ENCODE measurements around the gene JPH2.

The JPH2 gene

DNA sequence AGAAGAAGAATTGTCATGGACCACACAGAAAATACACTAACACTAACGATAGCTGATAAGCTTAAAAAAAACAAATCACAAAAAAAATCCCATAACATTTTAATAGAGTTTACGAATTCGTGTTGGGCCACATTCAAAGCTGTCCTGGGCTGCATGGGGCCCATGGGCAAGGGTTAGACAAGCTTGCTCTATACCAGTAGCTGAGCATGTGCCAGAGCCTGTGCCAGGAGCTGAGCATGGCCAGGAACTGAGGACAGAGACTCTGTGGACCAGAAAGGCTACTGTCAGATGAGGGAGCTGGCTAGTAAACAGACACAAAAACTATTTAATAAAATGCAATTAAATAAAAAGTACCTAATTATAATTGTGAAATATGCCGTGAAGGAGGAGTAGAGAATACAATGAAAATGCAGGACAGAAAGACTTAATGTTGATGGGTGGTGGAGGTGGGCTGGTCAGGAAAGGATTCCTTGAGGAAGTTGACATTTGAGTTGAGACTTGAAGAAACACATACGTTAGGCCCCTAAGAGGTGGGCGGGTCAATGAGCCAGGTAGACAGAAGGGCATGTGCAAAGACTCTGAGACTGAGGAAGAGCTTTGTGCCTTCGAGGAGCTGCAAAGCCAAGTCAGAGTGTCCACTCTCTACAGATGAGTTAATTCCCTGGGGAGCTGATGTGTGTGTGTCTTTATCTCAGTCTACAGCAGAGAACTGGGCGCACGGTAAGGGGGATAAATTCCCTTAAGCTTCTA lies 66.1 kb downstream of the JPH2 start:
- DNase-seq, result no peak

DNA sequence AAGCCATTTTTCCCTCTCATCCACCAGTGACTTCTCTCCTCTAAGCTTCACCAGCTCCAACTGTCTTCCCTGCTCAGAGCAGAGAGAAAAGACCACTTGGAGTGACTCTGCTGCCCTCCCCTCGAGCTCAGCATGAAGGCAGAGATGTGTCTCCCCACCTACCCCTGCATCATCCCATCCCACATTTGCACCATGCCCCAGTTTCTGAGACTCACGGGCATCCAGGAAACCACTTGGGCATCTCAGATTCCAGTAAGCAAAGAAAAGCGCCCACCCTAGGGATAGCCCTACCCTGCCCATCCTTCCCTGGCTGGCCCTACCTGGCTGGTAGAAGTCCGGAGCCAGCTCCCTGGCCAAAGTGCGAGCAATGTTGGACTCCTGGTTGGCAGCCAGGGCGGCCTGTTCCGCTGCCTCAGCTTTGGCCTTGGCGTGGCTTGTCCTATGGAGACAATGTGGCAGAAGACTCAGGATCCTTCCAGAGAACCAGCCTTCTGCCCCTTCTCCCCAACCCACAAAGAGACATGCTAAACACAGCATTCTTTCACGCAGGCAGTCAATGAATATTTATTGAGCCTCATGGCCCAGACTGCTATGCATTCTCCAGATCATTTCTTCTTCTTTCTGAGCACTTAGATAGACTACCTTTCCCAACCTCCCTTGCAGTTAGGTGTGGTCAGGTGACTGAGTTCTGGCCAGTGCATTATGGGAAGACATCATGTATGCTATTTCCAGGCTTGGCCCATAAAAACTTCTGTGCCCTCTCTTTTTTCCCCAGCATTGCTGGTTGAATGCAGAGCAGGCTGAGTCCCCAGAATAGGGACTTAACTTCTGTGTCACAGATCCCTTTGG lies 68.6 kb downstream of the JPH2 start:
- DNase-seq, result no peak

DNA sequence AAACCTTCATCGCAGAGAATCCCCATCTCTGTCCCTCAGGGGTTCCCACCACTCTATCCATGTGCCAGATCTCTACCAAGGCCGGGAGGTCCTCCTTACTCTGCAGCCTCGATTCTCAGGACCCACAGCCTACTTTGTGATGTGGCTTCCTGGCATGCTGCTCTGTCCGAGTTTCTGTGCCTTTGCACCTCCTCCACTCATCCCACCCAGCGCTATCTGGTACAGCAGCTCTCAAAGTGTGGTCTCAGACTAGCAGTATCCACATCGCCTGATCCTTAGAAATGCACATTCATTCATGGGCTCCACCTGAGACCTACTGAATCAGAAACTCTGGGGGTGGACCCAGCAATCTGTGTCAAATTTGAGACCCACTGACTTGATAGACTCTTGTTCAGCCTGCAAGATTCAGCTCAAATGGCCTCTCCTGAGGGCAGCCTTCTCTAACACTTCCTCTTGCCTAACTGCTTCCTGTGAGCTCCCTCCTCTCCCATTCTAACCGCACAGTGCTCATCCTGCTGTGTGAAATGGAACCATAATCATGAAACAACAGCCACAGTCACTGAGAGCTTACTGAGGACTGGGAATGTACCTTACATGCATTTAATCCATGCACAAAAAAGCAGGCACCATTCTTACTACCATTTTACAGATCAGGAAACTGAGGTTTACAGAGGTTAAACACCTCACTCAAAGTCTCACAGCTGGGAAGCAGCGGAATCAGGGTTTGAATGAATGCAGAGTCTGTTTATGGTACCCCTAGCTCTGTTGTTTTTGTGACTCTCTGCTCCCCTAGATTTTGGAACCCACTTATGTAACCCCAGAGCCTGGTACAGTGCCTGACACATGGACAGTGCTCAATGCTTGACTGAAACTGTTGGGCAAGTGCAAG lies 69.4 kb downstream of the JPH2 start:
- no peak for DNase-seq

DNA sequence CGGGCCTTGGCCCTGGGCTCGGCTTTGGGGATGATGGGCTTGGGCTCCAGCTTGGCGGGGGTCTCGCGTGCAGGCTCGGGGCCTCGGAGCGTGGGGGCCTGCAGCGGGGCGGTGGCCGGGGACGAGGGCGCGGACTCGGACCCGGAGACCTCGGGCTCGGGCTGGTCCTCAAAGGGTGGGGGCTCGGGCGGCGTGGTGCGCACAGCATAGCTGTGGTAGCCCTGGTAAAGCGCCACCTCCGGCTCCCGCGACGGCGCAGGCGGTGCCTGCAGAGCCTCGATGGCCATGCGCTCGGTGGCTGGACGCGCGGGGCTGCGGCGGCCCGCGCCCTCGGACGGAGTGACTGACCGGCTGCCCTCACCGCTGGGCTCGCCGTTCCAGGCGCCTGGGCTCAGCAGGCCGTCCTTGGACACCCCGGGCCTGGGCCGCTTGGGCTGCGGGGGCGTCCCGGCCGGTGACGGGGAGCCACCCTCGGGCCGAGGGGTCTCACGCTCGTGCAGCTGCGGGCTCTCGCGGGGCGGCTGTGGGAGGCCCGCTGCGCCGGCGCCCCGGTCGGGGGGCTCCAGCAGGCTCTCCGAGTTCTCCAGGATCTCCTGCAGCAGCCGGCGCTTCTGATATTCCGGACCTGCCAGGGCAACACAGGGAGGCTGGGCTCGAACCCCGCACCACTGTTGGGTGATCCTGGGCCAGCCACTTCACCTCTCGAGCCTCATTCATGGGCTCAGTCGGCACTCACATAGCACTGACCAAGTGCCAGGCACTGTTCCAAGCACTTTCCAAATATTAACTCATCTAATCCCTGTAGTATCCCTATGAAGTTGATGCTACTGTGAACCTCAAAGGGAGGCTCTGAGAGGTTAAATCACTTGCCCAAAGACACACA lies 71.0 kb downstream of the JPH2 start:
- DNase-seq, result no peak

DNA sequence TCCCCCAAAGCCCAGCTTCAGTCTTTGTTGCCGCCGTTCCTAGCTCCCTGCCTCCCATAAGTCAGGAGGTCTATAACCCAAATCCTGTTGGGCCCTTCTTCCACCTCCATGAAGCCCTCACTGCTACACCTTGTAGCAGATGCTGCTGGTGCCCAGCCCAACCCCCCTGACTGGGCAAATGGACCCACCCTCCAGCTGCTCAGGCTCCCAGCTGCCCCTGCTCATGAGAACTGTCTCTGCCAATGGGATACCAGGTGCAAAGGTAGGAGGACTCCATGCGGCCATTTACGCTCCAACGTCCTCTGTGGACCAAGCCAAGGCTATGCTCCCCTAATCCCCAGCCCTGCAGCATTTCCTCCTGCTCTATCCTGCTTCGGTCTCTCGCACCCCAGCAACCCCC lies 71.8 kb downstream of the JPH2 start:
- DNase-seq, result no peak

DNA sequence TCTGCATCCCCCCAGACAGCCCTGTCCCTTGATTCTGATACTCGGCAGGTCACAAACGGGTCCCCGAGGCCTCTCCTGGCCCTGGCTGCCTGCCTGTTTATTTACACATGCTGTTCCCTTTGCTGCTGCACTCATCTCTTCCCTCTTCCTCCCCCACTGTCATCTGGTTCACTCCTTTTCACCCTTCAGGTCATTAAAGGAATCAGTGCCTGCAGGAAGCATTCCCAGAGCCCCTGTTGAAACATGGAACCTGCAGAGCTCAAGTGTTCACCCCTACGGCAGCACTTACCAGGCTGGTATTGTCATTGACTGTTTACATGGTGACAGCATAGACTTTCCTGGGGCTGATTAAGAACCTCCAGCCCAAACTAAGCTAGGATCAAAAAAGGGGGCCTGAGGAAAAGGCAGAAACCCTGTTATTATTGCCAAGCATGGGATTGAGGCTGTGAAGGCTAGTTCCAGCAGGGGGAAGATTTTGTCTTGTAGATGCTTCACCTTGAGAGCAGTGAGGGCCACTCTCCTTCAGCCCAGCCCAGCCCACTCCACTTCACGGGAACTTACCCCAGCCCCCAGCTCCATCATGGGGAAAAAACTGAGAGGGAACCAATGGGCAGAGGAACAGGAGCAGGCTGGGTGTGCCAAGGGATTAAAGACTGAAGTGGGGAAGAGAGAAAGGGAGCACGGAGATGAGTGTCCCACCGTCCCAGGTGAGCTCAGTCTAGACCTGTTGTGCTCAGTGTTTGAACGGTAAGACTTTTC lies 73.2 kb downstream of the JPH2 start:
- no peak for DNase-seq

DNA sequence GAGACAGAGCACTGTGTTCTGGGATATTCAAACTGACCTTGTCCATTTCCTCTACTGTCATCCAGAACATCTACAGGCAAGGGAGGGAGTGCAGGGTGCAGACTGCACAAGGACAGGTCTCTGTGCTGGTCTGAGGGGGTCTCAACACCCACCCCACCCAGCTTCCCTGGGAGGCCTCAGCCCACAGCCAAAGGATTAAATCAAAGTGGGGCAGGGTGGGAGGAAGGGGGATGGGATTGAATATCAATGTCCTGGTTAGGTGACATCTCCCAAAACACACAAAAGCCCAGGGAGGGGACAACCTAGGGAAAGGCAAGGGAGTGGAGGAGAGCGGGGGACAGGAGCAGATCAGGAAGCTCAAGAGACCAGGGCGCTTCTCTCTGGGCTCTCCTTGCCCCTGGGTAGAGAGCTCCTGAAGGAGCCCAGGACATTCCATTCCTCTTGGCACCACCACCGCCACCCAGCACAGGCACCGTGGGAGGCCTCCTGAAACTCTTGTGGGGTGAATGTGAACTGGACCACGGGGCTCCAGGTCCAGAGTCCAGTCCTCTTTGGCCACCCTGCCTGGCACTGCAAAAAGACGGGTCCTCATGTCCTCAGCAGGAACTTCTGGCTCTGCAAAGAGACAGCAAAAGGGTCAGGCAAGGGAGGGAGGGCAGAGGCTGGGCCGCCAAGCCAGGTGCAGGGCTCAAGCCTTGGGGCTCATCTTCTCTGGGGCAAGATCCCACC lies 73.9 kb downstream of the JPH2 start:
- no peak for DNase-seq

DNA sequence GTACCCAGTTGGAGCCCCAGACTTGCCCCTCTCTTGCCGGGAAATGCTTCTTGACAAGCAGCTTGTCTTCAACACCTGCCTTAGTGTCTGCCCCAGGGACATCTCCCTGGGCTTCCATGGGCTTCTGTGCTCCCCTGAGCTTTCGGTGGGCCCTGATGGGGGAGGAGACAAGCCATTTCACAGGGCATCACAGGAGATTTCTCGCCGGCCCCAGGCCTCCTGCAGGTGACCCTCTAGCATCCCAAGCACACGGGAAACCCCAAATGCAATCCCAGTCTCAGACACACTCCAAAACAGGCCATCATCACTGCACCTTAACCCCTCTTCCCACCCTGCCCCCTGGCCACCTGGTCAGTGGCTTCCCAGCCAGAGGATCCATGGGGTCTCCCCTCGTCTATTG lies 74.5 kb downstream of the JPH2 start:
- DNase-seq, result no peak

DNA sequence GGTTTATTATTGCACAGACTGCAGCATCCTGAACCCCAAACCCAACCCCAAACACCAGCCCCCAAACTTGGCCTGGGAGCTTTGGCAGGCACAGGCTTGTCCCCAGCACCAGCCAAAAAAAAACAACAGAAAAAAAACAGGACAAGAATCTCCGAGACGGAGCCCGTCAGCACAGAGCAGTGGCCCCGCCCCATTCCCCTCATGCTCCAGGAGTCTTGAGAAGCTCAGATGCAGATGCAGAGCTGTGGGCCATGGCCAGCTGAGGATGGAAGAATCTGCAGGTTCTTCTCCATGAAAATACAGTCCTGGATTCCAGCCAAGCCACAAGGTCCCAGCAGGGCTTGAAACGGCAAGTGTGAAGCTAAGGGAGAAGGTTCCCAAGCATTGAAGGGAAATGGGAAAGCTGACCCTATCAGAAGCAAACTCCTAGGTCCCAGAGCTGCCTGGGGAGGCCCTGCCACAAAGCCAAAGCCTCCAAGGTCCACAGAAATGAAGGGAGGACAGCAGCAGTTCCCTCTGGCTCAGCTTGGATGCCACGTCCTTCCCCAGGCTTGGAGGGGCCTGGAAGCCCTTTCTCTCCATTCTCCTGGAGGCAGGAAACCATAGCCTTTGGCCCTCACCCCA lies 75.2 kb downstream of the JPH2 start:
- no peak for DNase-seq

DNA sequence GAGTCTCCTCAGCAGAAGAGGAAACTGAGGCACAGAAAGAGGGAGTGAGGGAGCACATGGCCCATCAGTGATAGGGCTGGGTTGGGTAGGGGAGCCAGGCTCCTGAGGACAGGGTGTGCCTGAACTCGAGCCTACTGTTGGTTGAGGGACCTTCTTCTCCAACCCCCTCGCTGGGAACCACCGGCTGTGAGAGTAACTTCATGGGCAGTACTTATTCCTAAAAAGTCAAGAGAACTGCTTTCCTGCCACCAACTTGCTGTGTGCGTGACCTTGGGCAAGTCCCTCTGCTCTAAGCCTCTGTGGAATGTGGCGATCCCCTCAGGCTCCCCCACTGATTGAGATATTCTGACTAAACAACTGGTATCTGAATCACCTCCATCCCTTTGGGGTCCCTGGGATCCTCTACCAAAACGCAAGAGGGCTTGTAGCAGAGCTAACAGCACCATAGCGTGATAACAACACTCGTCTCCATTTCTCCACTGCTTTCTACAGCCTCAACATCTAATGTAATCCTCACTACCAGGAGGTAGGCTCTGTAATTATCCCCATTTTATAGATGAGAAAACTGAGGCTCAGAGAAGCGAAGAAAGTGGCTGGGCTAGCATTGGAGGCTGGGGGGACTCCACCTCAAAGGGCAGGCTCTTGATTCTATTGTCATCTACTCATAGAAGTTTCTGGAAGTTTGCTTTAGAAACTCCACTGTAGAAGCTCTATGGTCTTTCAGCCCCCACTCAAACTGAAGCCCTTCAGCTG lies 76.0 kb downstream of the JPH2 start:
- no peak for DNase-seq

DNA sequence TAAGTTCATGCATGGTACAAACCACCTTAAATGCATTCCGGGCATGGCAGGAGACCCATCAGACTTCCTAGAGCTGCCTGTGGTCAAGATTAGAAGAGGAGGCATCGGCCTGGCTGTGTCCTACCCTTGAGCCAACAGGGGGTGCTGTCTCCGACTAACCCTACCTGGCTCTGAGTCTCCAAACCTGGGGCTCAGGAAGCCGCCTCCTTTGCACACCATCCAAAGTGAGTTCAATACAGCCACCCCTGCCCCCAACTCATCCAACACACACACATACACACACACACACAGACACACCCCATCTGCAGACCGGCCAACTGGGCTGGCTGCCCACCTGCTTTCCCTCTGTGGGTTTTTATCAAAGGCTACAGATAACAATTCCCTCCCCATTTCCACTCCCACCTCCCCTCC lies 77.0 kb downstream of the JPH2 start:
- no peak for DNase-seq

DNA sequence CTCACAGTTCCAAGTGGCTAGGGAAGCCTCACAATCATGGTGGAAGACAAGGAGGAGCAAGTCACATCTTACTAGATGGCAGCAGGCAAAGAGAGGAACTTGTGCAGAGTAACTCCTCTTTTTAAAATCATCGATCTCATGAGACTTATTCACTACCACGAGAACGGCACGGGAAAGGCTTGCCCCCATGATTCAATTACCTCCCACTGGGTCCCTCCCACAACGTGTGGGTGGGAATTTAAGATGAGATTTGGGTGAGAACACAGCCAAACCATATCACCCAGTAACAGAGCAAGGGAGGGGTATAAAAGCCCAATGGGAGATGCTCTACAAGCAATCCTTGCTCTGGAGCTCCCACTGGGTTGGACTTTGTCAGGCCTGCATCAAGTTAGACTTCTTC lies 80.4 kb downstream of the JPH2 start:
- no peak for DNase-seq

DNA sequence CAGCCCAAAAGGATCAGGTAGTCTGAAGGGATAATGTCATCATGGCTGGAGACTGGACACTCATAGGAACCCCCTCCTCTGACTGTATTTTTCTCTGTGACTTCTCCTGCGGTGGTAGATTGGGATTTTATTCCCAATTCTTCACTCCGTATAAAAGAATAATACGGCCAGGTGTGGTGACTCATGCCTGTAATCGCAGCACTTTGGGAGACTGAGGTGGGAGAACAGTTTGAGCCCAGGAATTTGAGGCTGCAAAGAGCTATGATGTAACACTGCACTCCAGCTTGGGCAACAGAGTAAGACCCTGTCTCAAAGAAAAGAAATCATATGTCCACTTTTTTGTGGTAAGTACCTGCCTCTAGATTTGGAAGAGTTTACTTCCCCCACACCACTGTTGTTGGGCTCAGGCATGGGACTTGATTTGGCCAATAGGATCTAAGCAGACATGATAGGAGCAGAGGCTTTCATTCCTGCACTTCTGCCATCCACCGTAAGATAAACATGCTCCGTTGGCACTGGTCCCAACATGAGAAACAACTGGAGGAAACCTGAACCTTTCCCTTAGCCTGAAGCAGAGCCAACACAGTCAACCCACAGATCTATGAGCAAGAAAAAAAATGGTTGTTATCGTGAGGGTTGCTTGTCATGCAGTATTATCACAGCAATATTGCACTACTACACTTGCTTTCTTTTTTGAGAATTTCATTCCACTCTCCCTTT lies 82.0 kb downstream of the JPH2 start:
- DNase-seq, result no peak

DNA sequence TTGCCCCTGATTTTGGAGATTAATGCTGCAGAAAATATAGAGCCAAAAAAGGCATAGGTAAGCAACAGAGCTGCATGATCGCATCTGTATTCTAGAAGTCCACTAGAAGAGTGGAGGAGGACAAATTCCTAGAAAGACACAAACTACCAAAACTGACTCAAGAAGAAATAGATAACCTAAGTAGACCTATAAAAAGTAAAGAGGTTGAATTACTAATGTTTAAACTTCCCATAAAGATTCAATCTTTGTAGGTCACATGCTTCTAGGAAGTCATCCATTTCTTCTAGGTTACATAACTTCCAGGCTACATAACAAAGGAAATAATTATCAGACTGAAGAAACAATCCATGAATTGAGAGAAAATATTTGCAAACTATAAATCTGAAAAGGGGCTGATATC lies 84.4 kb downstream of the JPH2 start:
- DNase-seq, result no peak

DNA sequence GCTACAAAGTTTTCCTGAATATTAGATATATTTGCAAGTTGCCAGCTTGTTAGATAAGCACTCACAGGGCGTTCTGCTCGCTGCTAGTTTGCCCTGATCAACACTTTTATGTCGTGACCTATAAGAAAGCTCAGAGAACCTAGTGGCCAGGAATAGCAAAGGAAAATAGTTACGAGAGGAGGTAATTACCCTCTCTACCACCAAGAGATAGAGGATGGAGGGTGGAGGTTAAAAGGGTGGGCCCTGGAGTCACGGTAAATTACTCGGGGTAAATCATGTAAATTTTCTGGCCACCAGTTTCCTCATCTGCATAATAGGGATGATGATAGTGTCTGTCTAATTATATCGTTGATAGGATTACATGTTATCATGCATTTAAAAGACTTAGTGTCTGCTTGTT lies 87.2 kb downstream of the JPH2 start:
- DNase-seq, result no peak

DNA sequence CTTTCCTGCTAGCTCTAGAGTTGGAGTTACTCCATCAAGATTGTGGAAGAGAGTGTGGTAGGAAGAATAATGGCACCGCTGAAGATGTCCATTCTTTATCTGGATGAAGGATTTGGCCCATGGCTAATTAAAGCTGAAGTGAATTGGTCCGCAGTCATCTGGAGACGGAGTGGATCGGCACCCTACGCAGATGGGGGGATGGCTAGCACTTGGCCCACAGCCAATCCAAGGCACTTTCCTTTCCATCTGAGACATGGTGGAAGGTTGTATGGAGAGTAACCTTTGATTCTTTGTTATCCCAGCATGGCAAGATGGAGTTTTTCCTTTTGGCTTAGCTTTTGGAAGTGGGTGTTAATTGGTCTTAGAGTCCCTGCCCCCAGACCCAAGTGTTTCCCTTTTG lies 88.3 kb downstream of the JPH2 start:
- DNase-seq, result no peak

DNA sequence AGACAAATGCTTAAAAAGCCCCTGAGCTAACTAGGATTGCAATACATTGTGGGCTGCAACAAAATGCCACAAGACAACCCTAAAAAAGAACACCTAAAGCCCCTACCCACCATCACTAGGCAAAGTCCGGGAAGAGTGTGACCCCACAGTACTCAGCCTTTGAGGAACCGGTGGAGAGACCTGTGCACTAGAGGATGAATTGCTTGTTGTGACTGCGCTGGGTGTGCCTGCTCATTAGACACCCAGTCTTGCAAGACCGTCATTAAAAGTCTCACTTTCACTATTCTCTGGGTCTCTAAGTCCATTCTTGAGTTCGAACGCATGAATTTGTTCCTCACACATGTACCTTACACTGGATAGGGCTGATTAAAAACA lies 88.7 kb downstream of the JPH2 start:
- no peak for DNase-seq

DNA sequence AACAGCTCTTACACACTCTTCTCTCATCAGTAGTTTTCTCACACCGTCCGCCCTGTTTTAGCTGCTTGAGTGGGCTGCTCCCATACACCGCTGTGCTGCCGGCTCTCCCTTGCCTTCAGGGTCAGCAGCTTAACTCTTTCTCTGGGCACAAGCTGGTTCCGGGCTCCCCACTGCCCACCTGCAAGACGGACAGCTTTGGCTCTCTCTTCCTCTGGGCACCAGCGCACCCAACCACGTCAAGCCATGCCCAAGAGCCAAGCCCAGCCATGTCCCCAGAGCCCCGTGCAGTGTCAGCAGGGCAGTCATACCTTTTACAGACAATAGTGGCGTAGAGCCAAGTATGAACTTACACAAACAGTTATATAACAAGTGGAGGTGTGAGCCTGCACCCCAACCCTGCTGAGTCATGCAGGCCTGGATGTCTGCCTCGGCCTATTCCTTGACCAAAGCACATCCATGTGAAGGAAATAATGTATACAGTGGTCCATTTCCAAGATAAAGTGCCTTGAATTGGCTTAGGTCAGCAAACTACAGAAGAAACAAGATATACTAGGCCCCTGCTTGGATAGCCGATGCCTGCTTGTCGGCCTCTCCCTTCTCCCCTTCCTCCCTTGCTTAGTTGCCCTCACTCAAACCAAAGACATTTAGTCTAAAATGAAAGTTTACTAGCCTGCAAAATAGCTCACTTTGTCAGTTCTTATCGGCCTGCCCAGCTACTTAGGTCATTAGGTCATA lies 89.3 kb downstream of the JPH2 start:
- DNase-seq, result no peak
